ENCODE data around the gene PRKAG2. TPM values are rescaled to one million over a fixed set of nuclear protein-coding genes. Genes with fewer than 3 reads are reported as not detected.
A peak's percentile ranks its signal among the peaks of the same experiment; 100 is the strongest.

The PRKAG2 gene
- total and polyA plus RNA-seq, 8 donors = 12.9 to 34.6 (median 18.0) TPM

DNA sequence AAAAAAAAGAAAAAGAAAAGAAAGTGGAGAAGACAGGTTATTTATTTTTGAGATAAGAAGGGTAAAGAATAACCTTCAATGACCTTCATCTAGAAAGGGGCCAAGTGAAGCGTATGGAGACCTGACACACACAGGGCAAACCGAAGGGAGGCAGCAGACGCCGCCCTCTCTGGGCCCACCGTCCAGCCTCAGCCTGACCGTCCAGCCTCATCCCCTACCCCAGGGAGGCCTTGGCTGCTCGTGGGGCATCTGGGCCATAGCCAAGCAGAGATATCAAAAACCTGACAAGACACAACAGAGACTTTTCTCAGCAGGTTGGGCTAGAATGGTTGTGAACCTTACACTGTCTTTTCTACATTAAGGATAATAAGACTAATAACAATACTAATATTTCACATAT is 10.9 kb downstream of the PRKAG2 start:
- TF ChIP-seq, protein P1, sequence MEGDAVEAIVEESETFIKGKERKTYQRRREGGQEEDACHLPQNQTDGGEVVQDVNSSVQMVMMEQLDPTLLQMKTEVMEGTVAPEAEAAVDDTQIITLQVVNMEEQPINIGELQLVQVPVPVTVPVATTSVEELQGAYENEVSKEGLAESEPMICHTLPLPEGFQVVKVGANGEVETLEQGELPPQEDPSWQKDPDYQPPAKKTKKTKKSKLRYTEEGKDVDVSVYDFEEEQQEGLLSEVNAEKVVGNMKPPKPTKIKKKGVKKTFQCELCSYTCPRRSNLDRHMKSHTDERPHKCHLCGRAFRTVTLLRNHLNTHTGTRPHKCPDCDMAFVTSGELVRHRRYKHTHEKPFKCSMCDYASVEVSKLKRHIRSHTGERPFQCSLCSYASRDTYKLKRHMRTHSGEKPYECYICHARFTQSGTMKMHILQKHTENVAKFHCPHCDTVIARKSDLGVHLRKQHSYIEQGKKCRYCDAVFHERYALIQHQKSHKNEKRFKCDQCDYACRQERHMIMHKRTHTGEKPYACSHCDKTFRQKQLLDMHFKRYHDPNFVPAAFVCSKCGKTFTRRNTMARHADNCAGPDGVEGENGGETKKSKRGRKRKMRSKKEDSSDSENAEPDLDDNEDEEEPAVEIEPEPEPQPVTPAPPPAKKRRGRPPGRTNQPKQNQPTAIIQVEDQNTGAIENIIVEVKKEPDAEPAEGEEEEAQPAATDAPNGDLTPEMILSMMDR (IDR thresholded peaks at IDR 0.05) = no peak
- intact Hi-C loops (cut with DNase I) = no loop called here
- ATAC-seq (no peak), DNase-seq (peak in 2 of 4 donors; percentile 23 to 32)
- Histone ChIP-seq H3K27me3 (no peaks in the 10 kb centered on the region), H3K27ac (no peak overlapping the region), H3K4me1 (peaks cover 7 to 38% of the 10 kb centered on the region in 2 donors), H3K9me3 (no peaks in the 10 kb centered on the region), H3K36me3 (no peaks in the 10 kb centered on the region), H3K4me3 (no peak overlapping the region)

DNA sequence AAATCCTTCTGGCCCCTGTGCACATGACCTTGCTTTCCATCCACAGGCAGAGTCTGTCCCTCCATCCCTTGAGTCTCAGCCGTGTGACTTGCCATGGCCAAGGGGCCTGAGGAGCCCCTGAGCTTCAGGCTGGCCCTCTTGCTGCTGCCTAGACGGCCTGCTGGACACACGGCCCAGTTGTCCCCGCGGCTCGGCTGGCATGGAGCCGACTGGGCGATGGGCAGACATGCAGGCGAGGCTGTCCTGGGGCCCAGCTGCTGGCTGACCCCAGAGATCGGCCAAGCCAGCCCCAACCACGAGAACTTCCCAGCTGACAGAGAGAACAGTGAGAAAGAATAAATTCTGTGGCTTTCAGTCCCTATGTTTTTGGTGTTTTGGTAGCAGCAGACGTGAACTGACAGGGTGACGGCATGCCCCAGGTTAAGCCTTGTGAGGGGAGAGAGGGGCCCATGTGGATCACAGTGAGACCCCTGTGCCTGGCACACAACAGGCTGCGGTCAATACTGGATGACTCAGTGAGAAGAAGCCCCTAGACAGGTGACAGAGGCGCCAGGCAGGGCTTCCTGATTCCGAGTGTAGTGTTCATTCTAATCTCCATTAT is 11.7 kb downstream of the PRKAG2 start:
- H3K36me3 ChIP-seq = no peaks in the 10 kb centered on the region
- H3K4me3 ChIP-seq = no peak overlapping the region
- intact Hi-C loops (cut with DNase I) = no loop called here
- H3K27me3 ChIP-seq = no peaks in the 10 kb centered on the region
- H3K9me3 ChIP-seq = no peaks in the 10 kb centered on the region
- no peak overlapping the region for H3K27ac ChIP-seq
- ATAC-seq (no peak), DNase-seq (peak in 2 of 4 donors; percentile 27 to 76)
- H3K4me1 ChIP-seq = peaks cover 7 to 32% of the 10 kb centered on the region in 2 donors
- TF ChIP-seq, protein P1 (IDR thresholded peaks at IDR 0.05) = no peak

DNA sequence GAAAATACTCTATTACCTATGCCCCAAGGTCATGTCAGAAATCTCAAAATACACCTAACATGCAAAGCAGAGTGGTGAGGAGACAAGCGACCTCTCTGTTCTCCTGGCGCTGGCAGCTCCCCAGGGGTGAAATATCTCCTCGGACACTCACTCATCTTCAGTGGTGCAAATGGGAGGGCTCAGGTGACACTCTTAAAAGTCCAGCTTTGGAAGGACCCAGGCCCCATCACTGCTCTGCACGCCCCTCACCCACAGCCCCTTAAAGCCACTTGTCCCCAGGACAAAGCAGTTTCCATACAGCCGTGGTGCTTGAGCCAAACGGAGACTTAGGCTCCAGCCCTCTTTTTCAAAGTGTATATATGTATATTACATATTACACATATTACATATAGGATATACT is 12.4 kb downstream of the PRKAG2 start:
- Histone ChIP-seq H3K9me3 (no peaks in the 10 kb centered on the region), H3K36me3 (no peaks in the 10 kb centered on the region), H3K4me1 (peaks cover 7 to 29% of the 10 kb centered on the region in 2 donors), H3K4me3 (no peak overlapping the region), H3K27ac (no peak overlapping the region), H3K27me3 (no peaks in the 10 kb centered on the region)
- TF ChIP-seq, protein P1 (IDR thresholded peaks at IDR 0.05) = no peak
- no peak for ATAC-seq
- intact Hi-C loops (cut with DNase I) = no loop called here
- peak in 2 of 4 donors; percentile 17 to 26 for DNase-seq

DNA sequence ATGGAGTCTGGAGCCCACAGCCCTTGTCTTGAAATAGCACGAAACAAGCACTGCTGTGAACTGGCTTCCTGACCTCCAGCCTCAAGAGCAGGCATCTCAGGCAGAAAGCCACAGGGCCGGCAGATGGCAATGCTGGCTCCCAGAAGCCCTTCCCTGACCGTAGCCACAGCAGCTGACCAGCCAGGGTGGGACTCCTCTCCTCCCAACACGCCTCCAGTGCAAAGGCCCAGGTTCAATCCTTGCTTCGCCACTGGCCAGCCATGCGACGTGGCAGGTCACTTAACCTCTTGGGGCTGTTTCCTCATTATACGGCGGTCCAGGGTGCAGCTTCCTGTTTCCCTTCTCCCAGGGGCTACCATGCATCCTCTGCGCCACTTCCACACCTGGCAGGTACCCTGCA is 12.8 kb downstream of the PRKAG2 start:
- Histone ChIP-seq H3K27me3 (no peaks in the 10 kb centered on the region), H3K4me1 (peaks cover 3 to 24% of the 10 kb centered on the region in 2 donors), H3K9me3 (no peaks in the 10 kb centered on the region), H3K36me3 (no peaks in the 10 kb centered on the region), H3K4me3 (no peak overlapping the region), H3K27ac (no peak overlapping the region)
- no peak for ATAC-seq
- DNase-seq = peak in 2 of 4 donors; percentile 30 to 58
- TF ChIP-seq, protein P1 (IDR thresholded peaks at IDR 0.05) = no peak
- intact Hi-C loops (cut with DNase I) = no loop called here

DNA sequence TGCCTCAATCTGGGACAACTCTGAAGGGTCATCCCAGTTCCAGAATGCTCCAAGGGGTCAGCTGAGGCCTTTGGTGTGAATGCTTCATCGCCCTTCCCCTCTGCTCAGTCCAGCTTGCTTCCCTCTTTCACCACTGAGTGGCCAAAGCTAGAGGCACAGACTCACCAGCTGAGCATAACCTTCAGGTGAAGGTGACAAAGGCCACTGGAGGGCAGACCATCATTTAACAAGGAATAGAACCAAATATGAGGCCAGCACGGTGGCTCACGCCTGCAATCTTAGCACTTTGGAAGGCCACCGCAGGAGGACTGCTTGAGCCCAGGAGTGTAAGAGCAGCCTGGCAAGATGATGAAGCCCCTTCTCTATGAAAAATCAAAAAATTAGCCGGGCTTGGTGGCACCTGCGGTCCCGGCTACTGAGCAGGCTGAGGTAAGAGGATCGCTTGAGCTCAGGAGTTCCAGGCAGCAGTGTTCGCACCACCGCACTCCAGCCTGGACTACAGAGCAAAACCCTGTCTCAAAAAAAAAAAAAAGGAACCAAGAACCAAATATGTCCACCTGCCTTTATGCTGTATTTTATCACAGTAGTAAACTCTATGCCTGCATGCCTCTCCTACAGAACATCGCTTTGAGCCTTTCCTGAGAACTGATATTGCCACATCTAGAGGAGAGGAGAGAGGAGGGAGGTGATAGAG is 13.4 kb downstream of the PRKAG2 start:
- H3K27ac ChIP-seq = no peak overlapping the region
- DNase-seq = peak in 2 of 4 donors; percentile 23
- H3K4me1 ChIP-seq = peaks cover 0 to 19% of the 10 kb centered on the region in 2 donors
- no peak overlapping the region for H3K4me3 ChIP-seq
- TF ChIP-seq, protein P1 (IDR thresholded peaks at IDR 0.05) = no peak
- H3K9me3 ChIP-seq = no peaks in the 10 kb centered on the region
- intact Hi-C loops (cut with DNase I) = no loop called here
- H3K27me3 ChIP-seq = no peaks in the 10 kb centered on the region
- ATAC-seq = peak; percentile 33
- no peaks in the 10 kb centered on the region for H3K36me3 ChIP-seq

Measured in left lung (tissue), 10 donors.